ENCODE results near the gene HDAC7.

The HDAC7 gene

GRCh38 chr12:47824198-47824597 is 4.5 kb upstream of the HDAC7 start:
- H3K27ac ChIP-seq: no peak overlapping the region
- H3K4me3 ChIP-seq (ENCODE audit: low read depth, low read length): no peak overlapping the region
- no peak for TF ChIP-seq CTCF (IDR thresholded peaks at IDR 0.05; ENCODE audit: low read depth, low read length)
- no peaks in the 10 kb centered on the region for H3K9me3 ChIP-seq (ENCODE audit: severe bottlenecking)
- no peaks in the 10 kb centered on the region for H3K36me3 ChIP-seq
- H3K27me3 ChIP-seq (ENCODE audit: insufficient read depth, low read depth, severe bottlenecking): no peaks in the 10 kb centered on the region
- no peak for DNase-seq

- no peak overlapping the region for H3K4me3 ChIP-seq (ENCODE audit: low read depth, low read length)
- H3K9me3 ChIP-seq (ENCODE audit: severe bottlenecking): no peaks in the 10 kb centered on the region
- no peak for TF ChIP-seq CTCF (IDR thresholded peaks at IDR 0.05; ENCODE audit: low read depth, low read length)
- H3K36me3 ChIP-seq: no peaks in the 10 kb centered on the region
- no peak overlapping the region for H3K27ac ChIP-seq
- H3K27me3 ChIP-seq (ENCODE audit: insufficient read depth, low read depth, severe bottlenecking): no peaks in the 10 kb centered on the region
- DNase-seq: no peak
These were observed 3.9 kb upstream of the HDAC7 start for GRCh38 chr12:47823422-47824086.

GRCh38 chr12:47822863-47823262 is 3.2 kb upstream of the HDAC7 start:
- no peak for DNase-seq
- Histone ChIP-seq H3K27ac (no peak overlapping the region), H3K9me3 (ENCODE audit: severe bottlenecking) (no peaks in the 10 kb centered on the region), H3K27me3 (ENCODE audit: insufficient read depth, low read depth, severe bottlenecking) (no peaks in the 10 kb centered on the region), H3K36me3 (0 out of 2 replicates have a peak, but pooled peaks cover 1% of the 10 kb centered on the region), H3K4me3 (ENCODE audit: low read depth, low read length) (no peak overlapping the region)
- TF ChIP-seq CTCF (IDR thresholded peaks at IDR 0.05; ENCODE audit: low read depth, low read length): no peak

GRCh38 chr12:47822401-47822800 is 2.7 kb upstream of the HDAC7 start:
- no peak overlapping the region for H3K27ac ChIP-seq
- no peak for DNase-seq
- 0 out of 2 replicates have a peak, but pooled peaks cover 4% of the 10 kb centered on the region for H3K36me3 ChIP-seq
- H3K9me3 ChIP-seq (ENCODE audit: severe bottlenecking): no peaks in the 10 kb centered on the region
- H3K4me3 ChIP-seq (ENCODE audit: low read depth, low read length): no peak overlapping the region
- TF ChIP-seq CTCF (IDR thresholded peaks at IDR 0.05; ENCODE audit: low read depth, low read length): no peak
- H3K27me3 ChIP-seq (ENCODE audit: insufficient read depth, low read depth, severe bottlenecking): no peaks in the 10 kb centered on the region

- no peaks in the 10 kb centered on the region for H3K9me3 ChIP-seq (ENCODE audit: severe bottlenecking)
- no peak for DNase-seq
- TF ChIP-seq CTCF (IDR thresholded peaks at IDR 0.05; ENCODE audit: low read depth, low read length): no peak
- no peaks in the 10 kb centered on the region for H3K27me3 ChIP-seq (ENCODE audit: insufficient read depth, low read depth, severe bottlenecking)
- H3K4me3 ChIP-seq (ENCODE audit: low read depth, low read length): no peak overlapping the region
- H3K27ac ChIP-seq: no peak overlapping the region
- 0 out of 2 replicates have a peak, but pooled peaks cover 4% of the 10 kb centered on the region for H3K36me3 ChIP-seq
These were observed 1.6 kb upstream of the HDAC7 start for GRCh38 chr12:47821346-47821706.
